DMS 273 (cell line): ENCODE results near the gene RPL3.
A peak's percentile ranks its signal among the peaks of the same experiment; 100 is the strongest.

Experiments
- DNase-seq: peaks from one replicate; lab custom pipeline; 2025; ENCODE audit not compliant: unreplicated experiment; lab: John Stamatoyannopoulos, UW

Gene RPL3

GRCh38 chr22:39317775-39318506 is 1.5 kb downstream of the RPL3 start:
- peak; percentile 47 for DNase-seq

GRCh38 chr22:39317084-39317774 is 2.2 kb downstream of the RPL3 start:
- peak; percentile 55 for DNase-seq

- DNase-seq = peak; percentile 78
Observed at GRCh38 chr22:39316440-39317083, 2.9 kb downstream of the RPL3 start.

DNA sequence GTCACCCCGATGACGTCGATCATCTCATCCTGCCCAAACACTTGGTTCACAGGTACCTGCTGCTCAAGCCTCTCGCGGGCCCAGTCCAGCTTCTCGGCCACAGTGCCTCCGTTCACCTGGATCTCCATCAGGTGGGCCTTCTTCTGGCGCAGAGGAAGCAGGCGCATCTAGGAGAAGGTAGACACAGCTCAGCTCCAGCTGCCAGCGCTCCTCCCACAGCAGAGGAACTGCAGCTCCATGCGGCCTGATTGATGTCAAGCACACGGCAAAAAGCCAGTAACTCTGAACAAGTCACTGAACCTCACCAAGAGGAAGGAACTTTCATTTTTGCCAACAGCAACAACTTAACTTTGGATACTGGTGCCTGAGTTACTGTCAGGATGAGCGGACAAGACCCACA is 4.0 kb downstream of the RPL3 start:
- DNase-seq = no peak

GRCh38 chr22:39314251-39314971 is 5.0 kb downstream of the RPL3 start:
- DNase-seq = peak; percentile 53

GRCh38 chr22:39313258-39314001 is 6.0 kb downstream of the RPL3 start:
- DNase-seq = peak; percentile 40

DNA sequence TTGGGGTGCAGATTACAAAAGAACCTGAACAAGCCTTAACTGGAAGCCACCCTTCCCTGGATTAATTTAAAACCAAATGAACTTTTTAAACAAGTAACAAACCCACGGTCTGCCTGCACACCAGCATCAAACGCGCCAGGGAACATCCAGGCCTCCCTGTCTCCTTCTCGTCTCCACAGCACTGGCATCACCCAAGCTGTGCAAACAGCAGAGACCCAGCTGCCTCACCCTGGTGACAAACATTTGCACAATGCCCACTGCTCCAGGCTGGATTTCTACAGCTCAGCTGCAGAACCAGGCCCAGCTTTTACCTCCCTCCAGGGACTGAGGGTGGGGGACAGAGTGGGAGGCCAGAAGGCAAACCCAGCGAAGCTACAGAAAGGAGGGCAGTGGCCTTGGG is 7.0 kb downstream of the RPL3 start:
- DNase-seq = peak; percentile 73

DNA sequence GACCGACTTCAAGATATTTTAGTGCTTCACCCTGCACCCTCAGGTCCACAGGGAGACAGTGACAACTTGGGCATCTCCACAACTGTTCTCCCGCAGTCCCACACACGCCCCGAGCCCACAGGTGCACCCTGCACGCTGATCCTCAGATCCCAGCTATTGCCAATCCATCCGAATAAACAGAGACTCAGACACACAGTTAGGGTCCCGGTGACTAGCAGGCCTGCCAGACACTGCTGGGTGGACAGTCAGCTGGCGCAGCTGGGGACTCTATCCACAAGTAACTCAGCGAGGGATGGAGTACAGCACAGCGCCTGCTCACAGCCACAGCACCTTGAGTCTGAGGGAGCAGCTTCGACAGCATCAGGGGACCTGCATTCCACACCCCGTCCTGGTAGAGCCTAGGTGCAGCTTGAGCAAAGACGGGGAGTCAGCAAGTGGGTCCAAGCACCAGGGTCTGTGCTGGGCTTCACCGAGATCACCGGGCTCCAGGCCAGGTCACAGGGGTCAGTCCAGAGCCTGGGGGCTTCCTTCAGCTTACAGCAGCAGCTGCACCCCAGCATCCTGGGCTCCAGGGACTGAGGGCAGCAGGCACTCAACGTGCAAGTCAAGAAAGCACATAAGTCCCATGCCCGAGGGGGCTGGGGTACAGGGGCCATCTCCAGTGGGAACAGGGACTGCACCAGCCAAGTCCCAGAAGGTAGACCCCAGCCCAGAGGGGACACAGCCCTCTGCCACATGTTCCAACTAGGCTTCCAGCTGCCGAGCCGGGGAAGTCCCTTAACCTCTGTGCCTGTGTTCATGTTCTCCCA is 7.6 kb downstream of the RPL3 start:
- peak; percentile 86 for DNase-seq

- peak; percentile 62 for DNase-seq
Observed at GRCh38 chr22:39309881-39310714, 9.3 kb downstream of the RPL3 start.

- peak; percentile 39 for DNase-seq
Observed at GRCh38 chr22:39309364-39309861, 10.0 kb downstream of the RPL3 start.

DNA sequence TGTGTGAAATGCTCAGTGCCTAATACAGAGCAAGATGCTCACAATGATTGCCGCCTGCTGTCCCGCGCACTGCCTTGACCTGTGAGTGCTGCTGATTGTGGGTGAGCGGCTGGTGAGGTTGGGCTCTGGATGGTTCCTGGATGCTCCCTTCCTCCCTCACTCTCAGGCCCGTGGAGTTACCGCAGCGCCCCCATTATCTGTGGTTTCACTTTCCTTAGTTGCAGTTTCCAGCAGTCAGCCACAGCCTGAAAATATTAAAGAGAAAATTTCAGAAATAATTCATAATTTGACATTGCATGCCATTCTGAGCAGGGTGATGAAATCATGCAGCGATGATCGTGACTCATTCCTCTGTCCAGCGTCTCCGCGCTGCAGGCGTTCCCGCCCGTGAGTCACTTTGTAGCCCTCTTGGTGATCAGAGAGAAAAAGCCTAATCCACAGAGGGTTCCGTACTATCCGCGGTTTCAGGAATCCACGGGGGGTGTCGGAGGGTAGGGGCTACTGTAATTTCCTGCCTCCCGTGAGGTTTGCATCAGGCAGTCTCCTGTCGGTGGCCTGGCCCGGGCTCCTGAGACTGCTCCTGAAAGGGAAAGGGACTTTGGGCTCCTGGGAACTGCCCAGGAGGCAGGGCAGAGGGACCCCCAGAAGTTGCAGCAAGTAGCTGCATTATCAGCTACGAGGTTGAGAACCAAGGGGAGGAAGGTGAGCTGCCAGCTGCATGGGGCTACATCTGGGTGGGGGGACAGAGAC is 10.6 kb downstream of the RPL3 start:
- peak; percentile 34 for DNase-seq

DNA sequence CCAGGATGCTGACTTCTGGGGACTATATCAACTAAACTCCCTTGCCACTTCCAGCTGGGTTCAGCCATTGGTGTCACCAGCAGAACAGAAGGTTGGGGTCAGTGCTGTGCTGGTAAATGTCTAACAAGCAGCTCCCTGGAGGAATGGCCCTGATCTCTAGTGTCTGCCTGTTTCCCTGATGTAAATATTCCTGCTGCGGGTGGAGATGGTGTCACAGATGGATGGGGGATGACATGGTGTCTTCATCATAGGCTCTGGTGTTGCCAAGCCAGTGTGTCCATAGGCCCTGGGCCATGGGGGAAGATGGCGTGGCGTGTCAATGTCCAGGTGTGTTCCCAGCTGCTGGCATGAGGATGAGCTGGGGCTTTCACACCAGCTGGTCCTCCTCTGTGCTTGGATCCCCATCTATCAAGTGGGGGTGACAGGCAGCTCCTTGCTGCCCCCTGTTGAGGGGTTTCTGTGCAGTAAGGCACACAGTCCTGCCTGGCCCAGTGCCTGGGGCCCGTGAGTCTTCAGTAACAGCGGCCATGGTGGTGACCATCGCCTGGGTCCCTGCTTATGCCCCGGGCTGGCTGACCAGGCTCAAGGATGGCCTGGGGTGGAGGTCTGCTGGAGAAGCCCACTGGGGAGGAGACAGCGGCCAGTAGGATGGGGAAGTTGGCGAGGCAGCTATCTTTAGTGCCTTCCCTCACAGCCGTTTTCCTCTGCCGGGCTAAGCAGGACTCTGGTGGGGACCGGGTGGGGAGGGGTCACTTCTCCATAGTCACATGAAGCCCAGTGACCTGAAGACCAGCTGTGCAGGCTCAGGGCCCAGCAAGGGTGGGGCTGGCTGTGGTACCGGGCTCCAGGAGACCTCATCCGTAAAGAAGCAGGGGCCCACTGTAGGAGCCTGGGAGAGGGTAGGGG is 12.7 kb downstream of the RPL3 start:
- peak; percentile 64 for DNase-seq

DNA sequence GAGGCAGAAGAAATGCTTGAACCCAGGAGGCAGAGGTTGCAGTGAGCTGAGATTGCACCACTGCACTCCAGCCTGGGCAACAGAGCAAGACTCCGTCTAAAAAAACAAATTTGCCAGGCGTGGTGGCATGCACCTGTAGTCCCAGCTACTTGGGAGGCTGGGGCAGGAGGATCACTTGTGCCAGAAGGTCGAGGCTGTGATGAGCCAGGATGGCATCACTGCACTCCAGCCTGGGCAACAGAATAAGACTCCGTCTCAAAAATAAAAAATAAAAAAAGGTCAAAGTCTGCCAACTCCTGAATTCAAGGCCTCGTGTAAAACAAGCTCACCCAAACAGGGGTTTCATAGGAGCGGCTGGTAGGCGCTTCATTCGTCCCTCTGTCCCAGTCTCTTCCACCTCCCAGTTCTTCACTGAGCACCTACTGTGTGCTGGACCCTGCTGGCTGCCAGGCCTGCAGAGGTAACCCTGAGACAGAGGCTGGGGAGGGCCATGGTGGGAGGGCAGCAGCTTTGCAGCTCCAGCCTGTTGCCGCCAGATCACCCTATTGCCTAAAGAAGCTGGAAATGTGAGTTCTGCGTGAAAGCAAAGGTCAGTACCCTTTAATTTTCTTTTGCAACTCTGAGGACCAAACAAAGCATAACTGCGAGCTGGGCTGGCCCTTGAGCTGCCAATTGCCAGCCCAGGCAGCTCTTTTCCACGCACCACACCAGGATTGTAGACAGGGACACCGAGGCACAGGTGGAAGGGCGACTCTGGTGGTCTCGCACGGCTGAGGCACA is 15.3 kb downstream of the RPL3 start:
- DNase-seq = no peak

- no peak for DNase-seq
Observed at GRCh38 chr22:39303358-39303757, 16.1 kb downstream of the RPL3 start.

DNA sequence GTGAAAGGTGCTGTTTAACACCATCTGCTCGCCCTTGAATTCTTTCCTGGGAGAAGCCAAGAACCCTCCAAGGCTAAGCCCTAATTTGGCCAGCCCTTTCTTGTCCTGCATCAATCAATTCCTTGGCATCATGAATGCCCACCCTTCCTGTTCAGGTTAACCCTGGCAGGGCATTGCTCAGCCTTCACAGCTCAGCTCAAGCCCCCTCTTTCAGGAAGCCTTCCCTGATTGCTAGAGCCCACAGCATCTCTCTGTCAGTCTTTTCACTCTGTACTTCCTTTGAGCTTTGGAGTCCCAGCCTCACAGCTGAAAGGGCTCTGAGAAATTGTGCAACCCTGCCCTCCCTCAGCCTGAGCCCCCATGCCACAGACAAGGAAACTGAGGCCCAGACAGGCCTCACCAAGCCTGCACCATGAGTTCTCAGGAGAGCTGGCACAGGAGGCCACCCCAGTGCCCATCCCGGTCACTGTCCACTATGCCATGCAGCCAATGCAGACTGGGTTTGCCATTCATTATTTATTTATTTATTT is 16.9 kb downstream of the RPL3 start:
- no peak for DNase-seq

- peak; percentile 42 for DNase-seq
Observed at GRCh38 chr22:39301926-39302325, 17.5 kb downstream of the RPL3 start.
